HG02610 (cell line): ENCODE measurements around the gene EPOP.

ENCODE experiments used
- ATAC-seq: cut with Tn5 transposase; IDR thresholded peaks from one replicate; pipeline ENCODE4 v1.9.1; 2021; ENCODE audit warnings: mild to moderate bottlenecking, moderate library complexity; ENCODE audit not compliant: unreplicated experiment

Gene EPOP

GRCh38 chr17:38674014-38674748, 576 bp downstream of the EPOP start:
- ATAC-seq = peak; percentile 15

GRCh38 chr17:38673707-38674013, 1.1 kb downstream of the EPOP start:
- no peak for ATAC-seq

GRCh38 chr17:38672788-38673706, 1.7 kb downstream of the EPOP start:
- ATAC-seq = no peak

- no peak for ATAC-seq
Measured at GRCh38 chr17:38671939-38672720, 2.6 kb downstream of the EPOP start.

GRCh38 chr17:38669520-38669919, 5.2 kb downstream of the EPOP start:
- ATAC-seq = no peak

- ATAC-seq = no peak
Measured at GRCh38 chr17:38667787-38668122, 7.0 kb downstream of the EPOP start.

- ATAC-seq = no peak
Measured at GRCh38 chr17:38667099-38667786, 7.5 kb downstream of the EPOP start.

GRCh38 chr17:38663964-38664644, 10.7 kb downstream of the EPOP start:
- ATAC-seq = no peak

- no peak for ATAC-seq
Measured at GRCh38 chr17:38663125-38663751, 11.5 kb downstream of the EPOP start.

GRCh38 chr17:38660097-38661025, 14.4 kb downstream of the EPOP start:
- no peak for ATAC-seq

GRCh38 chr17:38659415-38659814, 15.3 kb downstream of the EPOP start:
- no peak for ATAC-seq

GRCh38 chr17:38658741-38659345, 15.9 kb downstream of the EPOP start:
- ATAC-seq = no peak

- no peak for ATAC-seq
Measured at GRCh38 chr17:38657824-38658740, 16.7 kb downstream of the EPOP start.

- ATAC-seq = no peak
Measured at GRCh38 chr17:38656959-38657823, 17.6 kb downstream of the EPOP start.

- ATAC-seq = peak; percentile 69
Measured at GRCh38 chr17:38654411-38655398, 20.1 kb downstream of the EPOP start.
